Brain pericyte (primary cell): ENCODE results near the gene MKKS.
"Not testable (repeated sequence)": the region's sequence is repeated elsewhere in the genome, so short reads cannot be mapped to it uniquely, and the experiment has no call there.

Experiments
- DNase-seq: peaks from one replicate; pipeline ENCODE4 v3.0.0-alpha.2; 2012; ENCODE audit warnings: low read depth, low spot score

The MKKS gene

DNA sequence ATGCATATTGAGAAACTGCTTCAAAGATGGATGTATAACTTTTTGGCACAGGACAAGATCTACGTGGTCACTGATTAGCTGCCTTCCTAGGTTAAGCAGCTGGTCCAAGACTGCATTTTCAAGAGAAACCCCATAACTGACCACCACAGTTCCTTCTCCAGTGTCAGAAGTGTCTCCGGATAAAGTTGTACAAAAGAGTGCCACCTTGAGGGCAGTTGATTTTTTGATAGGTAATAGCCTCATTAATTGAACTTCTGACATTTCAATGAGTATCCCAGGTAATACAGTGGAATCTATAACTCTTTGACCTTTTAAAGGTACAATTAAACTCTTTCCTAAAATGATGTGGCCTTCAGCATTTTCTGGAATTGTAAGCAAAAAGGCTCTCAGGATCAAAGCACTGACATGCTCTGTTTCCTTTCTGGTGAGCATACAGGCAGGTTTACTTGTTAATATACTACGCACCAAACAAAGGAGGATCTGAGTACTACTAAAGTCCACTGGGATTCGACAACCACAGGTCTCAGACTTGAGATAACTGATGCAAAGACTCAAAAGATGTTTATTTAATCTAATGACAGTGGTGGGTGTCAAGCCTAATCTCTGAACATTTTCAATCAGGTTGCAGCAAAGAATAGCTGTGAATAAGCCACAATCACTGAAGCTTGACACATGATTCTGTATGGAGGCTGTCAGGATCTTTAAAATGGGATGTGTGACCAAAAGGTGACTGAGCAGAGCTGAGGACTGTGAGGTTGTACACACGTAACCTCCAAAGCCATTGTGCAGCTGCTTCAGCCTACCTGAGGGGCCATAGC, 21.2 kb downstream of the MKKS start:
- no peak for DNase-seq

DNA sequence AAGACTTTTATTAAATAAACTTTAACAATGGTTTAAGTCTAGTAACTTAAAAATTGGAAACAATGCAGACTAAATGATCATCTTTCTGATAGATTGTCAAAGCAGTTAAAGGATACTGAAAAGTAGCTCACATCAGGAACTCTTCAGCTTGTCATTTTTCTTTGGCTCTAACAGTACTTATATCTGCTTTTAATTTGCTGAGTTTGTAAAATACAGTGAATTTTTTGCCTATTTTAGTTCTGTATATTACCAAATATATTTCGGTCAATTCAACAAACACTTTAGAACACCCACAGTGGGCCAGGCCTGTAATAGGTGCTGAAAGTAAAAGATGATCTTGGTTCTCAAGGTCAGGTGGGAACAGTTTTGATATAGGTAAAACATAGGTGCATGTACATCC, 22.3 kb downstream of the MKKS start:
- no peak for DNase-seq

DNA sequence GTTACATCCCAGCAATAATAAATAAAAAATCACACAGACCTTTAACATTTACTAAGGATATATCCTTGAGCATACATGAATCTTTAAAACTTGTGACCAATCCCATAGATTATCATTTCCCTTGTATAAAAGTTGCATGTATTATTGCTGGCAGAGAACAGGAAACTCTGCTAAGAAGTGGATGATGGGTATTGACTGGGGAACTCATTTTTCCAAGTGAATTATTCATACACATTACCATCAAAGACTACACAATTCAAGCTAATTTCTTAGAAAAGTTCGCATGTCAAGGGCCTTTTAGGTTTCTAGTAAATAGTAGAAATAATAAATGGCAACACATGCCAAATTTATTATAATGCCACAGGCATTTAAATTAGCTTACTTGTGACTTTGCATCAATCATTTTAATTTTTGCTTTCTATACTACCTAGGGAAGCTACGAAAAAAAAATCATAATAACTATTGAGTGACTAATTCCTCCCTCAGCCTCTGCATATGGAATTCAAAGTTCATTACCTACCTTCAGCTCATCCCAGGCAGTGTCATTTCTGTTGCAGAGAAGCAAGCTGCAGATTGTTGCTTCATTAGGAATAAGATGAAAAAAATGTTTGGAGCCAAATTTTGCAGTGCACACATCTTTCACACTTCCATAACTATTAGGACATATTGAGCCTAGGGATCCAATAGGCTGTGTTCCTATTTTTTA, 25.8 kb downstream of the MKKS start:
- DNase-seq: no peak

DNA sequence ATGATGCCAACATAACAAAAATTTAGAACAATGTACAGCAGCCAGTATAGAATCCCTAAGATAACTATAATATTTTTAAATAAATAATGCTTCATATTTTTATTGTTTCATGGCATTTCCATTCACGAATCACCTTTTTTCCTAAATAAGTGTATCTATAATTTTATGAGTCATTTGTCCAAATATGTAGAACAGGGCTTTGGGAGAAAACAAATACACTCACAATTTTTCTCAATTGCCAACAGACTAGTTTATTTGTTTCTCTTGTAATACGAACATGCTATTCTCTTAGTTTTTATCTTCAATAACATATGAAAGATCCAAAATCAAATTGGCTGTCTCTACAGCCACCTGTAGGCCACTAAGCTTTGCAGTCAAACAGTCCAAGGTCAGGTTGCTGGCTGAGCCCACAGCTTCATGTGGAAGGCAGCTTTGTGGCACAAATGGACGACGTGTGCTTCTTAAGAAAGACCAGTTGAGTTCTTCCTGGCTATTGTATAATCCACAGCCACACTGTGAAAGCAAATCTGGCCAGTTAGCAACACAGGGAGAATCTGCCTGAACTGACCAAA, 29.0 kb downstream of the MKKS start:
- no peak for DNase-seq

DNA sequence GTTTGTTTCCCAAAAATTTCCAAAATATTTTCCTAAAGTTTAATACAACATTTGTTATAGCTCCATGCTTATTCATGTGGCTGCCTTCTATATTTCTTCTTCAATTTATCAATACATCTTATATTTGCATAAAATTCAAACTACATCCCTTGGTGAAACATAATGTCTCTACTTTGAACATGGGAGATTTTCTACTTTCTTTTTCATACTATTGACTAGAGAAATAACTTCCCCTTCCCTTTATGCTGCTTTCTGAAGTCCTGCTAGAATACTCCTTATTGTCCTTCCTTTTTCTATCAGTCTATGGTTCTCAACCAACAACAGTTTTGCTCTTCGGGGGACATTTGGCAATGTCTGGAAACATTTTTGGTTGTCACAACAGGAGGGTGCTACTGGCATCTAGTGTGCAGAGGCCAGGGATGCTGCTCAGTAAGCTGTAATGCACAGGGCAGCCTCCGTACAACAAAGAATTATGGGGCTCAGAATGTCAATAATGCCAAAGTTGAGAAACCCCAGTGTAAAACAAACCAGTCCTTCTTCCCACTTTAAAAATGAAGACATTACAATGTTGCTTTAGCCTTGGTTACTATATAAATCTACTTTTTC, 29.9 kb downstream of the MKKS start:
- DNase-seq: no peak

DNA sequence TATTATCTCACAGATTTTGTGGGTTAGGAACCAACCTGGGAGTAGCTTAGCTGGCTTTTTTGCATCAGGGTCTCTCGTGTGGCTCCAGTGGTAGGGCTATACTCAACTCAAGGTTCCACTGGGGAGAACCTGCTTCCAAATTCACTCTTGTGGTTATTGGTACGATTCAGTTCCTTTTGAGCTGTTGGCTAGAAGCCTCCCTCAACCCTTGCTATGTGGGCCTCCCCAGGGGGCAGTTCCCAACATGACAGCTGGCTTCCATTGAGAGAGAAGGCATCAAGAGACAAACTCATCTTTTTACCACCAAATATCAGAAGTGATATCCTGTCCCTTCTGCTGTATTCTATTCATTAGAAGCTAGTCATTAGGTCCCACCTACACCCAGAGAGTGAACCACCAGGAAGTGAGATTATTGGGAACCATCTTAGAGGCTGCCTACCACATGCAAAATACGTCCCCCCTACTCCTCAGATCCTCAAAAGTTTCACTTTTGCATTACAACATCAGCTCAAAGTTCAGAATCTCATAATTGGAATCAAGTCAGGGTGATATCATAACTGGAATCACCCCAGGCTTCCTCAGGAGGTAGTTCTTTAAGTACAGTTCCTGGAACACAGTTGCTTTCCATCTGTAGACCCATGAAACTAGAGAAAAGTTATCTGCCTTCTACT, 30.9 kb downstream of the MKKS start:
- no peak for DNase-seq

DNA sequence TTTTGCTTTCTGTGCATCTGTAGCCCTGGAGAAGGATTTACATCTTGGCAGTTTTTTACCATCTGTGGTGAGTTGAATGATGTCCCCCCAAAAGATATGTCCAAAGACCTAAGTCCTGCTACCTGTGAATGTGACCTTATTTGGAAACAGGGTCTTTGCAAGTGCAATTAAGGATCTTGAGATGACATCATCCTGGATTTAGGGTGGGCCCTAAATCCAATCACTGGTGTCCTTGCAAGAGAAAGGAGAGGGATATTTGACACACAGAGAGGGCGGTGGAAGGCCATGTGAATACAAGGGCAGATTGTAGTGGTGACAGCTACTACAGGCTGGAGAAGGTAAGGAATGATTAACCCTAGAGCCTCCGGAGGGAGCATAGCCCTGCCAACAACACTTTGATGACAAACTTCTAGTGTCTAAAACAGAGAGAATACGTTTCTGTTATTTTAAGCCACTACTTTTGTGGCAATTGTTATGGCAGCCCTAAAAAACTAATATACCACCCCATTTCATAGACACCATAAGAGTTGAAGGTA, 35.1 kb downstream of the MKKS start:
- no peak for DNase-seq

DNA sequence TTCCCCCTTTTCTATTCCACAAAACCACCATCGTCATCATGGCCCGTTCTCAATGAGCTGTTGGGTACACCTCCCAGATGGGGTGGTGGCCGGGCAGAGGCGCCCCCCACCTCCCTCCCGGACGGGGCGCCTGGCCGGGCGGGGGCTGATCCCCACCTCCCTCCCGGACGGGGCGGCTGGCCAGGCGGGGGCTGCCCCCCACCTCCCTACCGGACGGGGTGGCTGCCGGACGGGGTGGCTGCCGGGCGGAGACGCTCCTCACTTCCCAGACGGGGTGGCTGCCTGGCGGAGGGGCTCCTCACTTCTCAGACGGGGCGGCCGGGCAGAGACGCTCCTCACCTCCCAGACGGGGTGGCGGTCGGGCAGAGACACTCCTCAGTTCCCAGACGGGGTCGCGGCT, 39.3 kb downstream of the MKKS start:
- DNase-seq: not testable (repeated sequence)

DNA sequence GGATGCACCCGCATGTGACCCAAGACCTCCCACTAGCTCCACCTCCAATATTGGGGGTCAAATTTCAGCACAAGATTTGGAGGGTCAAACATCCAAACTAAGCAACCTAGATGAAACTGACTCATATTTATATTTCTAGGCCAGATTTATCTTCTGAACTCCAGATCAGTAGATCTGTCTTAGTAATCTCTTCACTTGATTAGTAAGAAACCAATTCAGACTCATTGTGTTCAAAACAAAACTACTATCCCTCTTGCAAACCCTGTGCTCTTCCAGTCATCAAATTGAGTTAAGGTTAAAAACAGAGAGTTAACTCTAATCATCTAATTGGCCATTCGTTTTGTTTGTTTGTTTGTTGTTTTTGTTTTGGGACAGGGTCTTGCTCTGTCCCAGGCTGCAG, 43.3 kb downstream of the MKKS start:
- no peak for DNase-seq

DNA sequence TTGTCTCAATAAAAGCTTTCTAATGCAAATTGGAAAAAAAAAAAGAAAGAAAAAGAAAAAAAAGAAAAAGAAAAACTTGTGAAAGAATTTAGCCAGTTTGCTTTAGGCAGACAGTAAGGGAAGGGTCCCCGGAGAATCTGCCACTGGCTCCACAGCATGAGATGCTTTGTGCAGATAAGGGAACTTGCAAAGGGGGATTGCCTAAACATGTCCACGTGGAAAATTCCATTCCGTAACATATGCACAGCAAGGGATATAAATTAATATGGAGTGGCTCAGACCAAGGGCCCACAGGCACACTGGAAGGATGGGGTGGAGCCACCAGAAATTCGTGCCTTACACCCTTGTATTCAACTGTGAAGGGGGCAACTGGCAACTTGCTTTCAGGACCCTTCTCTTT, 45.4 kb downstream of the MKKS start:
- no peak for DNase-seq

DNA sequence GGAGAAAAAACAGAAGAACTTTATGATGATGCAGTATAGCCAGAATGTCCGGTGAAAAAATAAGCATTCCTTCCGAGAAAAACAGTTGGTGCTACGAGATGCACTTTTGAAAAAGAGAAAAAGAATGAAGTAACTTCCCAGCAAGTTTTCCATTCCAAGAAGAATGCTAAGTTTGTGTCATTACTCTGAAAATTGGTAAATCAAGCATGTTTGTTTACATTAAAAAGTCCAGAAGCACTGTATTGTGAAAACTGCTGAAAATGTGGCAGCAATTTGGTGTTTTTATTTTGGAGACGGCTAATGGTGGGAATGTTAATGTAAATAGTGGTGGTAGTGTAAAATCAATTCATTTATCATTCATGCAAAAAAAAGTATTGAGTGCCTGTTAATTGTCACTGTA, 46.3 kb downstream of the MKKS start:
- no peak for DNase-seq

DNA sequence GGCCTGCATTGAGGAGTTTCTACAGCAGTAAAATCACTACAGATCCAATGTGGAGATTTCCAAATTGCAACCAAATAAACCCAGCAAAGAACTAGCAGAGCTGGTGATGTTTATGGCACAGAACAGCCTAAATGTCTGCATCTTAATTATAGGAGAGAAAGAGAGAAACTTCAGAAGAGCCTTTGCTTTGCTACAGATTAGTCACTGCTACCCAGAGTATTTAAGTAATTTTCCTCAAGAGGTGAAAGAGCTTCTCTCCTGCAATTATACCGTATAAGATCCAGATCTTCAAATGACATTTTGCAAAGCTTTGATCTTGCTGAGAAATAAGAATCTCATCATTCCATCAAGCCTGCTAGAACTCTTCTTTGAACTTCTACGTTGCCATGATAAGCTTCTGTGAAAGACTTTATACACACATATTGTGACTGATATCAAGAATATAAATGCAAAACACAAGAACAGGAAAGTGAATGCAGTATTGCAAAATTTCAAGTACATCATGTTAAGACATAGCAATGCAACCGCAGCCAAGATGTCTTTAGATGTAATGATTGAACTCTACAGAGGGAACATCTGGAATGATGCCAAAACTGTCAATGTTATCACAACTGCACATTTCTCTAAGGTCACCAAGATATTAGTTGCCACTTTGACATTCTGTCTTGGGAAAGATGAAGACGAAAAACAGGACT, 48.0 kb downstream of the MKKS start:
- no peak for DNase-seq

DNA sequence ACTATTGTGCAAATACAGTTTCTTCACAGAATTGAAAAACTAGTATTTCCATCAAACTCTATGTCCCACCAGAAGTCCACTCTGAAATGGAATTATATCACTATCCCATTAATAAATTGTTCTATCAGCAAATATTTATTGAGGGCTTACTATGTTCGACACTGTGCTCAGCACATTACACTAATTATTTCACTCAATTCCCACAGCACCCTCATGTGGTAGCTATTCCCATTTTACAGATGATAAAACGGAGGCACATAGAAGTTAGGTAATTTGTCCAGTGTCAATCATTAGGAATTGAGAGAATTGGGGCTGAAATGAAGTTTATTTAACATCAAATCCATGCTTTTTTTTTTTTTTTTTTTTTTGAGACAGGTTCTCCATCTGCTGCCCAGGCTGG, 52.5 kb downstream of the MKKS start:
- no peak for DNase-seq

DNA sequence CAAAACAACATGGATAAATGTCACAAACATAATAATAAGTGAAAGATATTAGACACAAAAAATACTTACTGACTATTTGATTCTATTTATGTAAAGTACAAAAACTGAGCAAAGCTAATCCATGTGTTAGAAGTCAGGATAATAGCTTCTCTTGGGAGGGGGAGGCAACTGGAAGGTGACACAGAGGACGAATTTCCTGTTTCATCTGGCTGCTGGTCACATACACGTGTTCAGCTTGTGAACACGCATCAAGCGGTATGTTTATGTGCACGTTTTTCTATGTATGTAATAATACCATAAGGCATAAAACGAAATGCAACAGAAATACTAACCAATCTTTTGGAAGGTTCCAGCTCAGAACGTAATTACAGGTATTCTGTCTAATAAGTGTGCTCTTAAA, 54.3 kb downstream of the MKKS start:
- DNase-seq: no peak

DNA sequence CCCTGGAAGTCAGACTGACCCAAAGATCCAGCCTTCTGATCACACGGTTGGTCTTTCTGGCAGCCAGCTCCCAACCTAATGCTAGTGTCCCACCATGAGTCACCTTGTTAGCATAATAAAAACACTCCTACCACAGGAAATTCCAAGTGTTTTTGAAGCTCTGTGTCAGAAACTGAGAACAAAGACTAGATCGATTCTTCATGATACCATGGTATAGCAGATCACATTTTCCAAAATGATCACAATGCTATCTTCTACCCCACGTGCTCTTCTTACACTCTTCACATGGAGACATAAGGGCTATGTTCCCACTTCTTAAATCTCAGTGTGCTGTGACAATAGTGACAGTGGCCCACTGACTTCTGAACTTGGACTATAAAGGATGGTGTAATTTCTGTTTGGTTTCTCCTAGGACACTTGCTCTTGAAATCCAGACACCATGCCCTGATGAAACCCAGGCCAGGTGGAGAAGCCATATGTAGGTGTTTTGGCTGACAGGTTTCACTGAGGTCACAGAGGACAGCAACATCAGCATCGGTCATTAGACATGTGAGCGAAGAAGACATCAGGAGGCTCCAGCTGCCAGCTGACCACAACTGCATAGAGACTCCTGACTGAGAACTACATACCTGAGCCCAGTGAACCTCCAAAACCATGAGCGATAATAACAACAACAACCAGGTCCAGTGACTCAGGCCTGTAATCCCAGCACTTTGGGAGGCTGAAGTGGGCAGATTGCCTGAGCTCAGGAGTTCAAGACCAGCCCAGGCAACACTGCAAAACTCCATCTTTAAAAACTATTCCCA, 57.5 kb downstream of the MKKS start:
- DNase-seq: no peak

DNA sequence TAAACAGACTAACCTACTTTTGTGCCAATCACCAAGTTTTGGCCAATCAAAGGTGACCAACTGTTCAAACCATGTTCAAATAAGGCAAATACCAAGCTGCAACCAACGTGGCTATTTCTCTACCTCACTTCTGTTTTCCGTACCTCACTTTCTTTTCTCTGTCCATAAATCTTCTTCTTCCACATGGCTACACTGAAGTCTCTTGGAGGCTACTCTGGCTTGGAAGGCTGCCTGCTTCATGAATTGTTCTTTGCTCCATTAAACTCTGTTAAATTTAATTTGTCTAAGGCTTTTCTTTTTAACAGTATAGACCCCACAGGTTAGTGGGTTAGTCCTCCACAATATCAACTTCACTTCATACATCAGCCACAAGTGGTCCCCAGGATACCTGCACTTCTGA, 58.8 kb downstream of the MKKS start:
- DNase-seq: no peak

DNA sequence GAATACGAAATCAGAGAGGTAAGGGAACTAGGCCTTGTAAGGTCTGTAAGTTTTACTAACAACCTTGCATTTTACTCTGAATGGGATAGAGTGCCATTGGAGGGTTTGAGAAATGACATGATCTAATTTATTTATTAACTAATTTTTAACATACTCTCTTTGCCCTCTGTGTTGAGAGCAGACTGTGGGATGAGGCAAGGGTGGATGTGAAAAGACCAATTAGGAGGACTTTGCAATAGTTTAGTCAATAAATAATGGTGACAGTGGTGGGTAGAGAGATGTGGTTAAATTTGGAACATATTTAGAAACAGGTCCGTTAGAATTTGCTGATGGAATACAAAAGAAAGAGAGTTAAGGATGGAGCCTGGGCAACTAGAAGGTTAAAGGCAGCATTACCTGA, 60.0 kb downstream of the MKKS start:
- DNase-seq: no peak

DNA sequence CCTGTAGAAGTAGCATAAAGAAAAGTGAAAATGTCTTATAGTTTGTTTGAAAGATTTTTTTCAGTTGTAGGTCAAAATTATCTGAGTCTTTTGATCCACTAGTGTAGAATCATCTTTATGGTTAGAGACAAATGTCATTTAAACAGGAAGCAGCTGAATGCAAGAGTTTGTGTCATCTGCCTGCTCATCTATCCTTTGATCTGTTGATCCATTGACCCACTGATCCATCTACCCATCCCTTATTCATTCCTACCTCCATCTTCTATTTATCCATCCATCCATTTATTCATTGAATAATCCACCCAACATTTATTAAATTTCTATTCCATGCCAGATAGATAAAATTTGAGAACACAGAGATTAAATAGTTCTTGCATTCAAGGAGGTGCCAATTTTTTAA, 62.6 kb downstream of the MKKS start:
- DNase-seq: no peak

DNA sequence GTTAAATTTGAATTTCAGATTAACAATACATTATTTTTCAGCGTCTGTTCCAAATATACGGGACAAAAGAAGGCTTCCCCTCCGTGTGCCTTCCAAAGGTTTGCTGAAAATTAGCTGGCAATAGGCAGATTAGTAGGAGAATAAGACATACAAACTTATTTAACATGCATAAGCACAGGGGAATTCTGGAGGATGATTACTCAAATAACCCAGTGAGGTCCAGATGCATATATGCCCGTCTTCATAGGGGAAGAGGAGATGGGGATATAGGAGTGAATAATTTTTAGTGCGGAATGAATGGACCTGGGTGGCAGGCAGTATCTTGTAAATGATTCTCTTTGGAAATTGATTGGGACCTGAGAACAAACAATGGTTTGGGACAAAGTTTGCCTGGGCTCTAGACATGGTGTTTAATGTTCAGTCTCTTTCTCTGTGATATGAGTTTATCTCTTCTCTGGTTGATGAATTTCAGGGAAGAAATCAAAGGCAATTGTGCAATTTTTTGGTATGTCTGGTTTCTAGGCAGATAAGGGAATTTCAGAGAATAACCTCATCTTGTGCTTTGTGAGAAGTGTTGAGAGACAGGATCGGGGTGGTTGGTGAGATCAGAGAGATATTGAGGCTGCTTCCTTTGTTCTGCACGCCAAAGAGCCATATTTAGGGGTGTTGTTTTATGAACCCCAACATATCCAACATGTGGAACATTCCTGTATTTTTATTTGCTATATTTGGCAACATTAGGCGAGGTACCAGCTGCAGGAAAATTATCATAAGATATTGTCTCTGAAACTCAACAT, 63.7 kb downstream of the MKKS start:
- no peak for DNase-seq

DNA sequence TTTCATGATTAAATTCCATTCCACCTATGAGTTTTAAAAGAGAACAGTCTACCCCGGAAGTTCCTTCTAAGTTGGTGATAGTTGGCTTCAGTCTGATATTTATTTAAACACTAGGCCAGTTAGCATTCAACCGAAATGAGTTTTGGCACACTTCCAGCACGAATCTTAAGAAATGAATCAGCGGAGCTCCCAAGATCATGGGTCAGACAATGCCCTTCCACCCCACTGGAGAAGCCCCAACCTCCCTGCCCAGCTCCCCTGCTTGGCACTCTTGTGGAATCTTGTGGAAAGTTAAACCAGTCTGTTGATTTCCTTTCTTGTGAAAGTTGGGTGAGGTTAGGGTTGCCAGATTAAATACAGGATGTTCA, 64.3 kb downstream of the MKKS start:
- DNase-seq: no peak
